Measurements from ENCODE around the gene SLC16A6. TPM values are rescaled to one million over a fixed set of nuclear protein-coding genes. Genes with fewer than 3 reads are reported as not detected.

The SLC16A6 gene
- total RNA-seq, 1 donor from 2014 or later: 11.0 TPM

DNA sequence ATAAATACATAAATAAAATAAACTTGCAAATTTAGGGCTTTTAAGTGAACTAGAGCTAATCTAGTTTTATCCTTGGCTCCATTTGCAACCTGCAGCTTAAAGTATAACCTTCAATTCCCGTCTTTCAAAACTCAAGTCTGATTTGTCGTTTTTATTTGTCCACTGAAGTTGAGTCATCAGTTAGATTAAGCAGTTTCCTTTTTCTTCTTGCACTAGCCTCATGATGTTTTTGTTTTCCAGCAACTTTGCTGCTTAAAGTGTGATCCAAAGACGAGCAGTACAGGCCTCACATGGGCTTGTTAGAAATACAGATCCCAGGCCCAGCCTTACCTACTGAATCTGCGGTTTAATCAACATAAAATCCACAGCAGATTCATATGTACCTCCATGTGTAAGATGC lies 14.2 kb upstream of the SLC16A6 start:
- CTCF ChIA-PET: interaction anchor here (0.8 kb wide), 1 partner anchor 128 kb away, joined by 3 read pairs; no protein-coding TSS in a partner anchor
- Mint-ChIP-seq H3K27me3 (no peaks in the 10 kb centered on the region), H3K4me3 (no peak overlapping the region), H3K27ac (no peak overlapping the region), H3K9me3 (no peaks in the 10 kb centered on the region), H3K4me1 (no peaks in the 10 kb centered on the region), H3K36me3 (ENCODE audit: low read depth) (peaks cover 14% of the 10 kb centered on the region)
- no peak for ATAC-seq (ENCODE audit: low read depth)
- no peak for TF ChIP-seq CTCF (IDR thresholded peaks at IDR 0.05)
- DNase-seq: no peak
- POLR2A ChIA-PET: interaction anchor here (0.6 kb wide), 1 partner anchor 84 kb away, joined by 3 read pairs; no protein-coding TSS in a partner anchor
- intact Hi-C loops (cut with micrococcal nuclease): no loop called here

- ATAC-seq (ENCODE audit: low read depth) (no peak), DNase-seq (no peak)
- Mint-ChIP-seq H3K9me3 (no peaks in the 10 kb centered on the region), H3K4me1 (no peaks in the 10 kb centered on the region), H3K4me3 (no peak overlapping the region), H3K36me3 (ENCODE audit: low read depth) (peaks cover 14% of the 10 kb centered on the region), H3K27me3 (no peaks in the 10 kb centered on the region), H3K27ac (no peak overlapping the region)
- intact Hi-C loops (cut with micrococcal nuclease): no loop called here
- CTCF ChIA-PET: interaction anchor here (0.8 to 1.0 kb wide), 2 partner anchors 94 to 129 kb away, joined by 3 read pairs; no protein-coding TSS in a partner anchor
- no peak for TF ChIP-seq CTCF (IDR thresholded peaks at IDR 0.05)
- POLR2A ChIA-PET: interaction anchor here (0.6 kb wide), 1 partner anchor 84 kb away, joined by 3 read pairs; no protein-coding TSS in a partner anchor
Observed at GRCh38 chr17:68304706-68305105, 13.8 kb upstream of the SLC16A6 start.

- Mint-ChIP-seq H3K4me1 (no peaks in the 10 kb centered on the region), H3K27ac (no peak overlapping the region), H3K36me3 (ENCODE audit: low read depth) (peaks cover 8% of the 10 kb centered on the region), H3K4me3 (no peak overlapping the region), H3K9me3 (no peaks in the 10 kb centered on the region), H3K27me3 (no peaks in the 10 kb centered on the region)
- DNase-seq: no peak
- ChIA-PET POLR2A (no interaction called here), CTCF (no interaction called here)
- TF ChIP-seq CTCF (IDR thresholded peaks at IDR 0.05): no peak
- intact Hi-C loops (cut with micrococcal nuclease): no loop called here
- no peak for ATAC-seq (ENCODE audit: low read depth)
Observed at GRCh38 chr17:68302666-68303065, 11.7 kb upstream of the SLC16A6 start.

DNA sequence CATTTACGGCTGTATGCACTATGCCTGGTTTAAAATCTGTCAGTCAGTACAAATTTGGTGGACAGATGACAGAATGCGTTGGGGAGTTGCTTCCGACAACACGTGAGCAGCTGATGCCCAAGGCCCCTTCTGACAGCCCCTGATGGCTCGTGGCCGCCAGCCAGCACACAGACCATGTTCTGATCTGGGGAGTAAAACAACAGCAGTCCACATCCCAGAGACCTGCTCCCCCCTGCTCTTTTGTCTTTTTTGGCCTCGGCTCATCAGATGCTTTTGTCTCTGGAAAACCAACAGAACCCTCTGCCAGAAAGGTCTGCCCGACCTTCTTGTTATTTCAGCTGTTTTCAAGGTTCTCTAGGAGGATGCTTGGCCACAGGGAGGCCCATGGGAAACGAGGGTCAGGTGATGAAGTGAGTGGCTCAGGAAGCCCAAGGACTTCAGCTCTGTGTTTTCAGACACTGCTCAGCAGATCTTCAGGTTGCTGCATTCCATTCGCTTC lies 11.2 kb upstream of the SLC16A6 start:
- POLR2A ChIA-PET: interaction anchor here (0.5 kb wide), 1 partner anchor 197 kb away, joined by 4 read pairs; no protein-coding TSS in a partner anchor
- no peak for ATAC-seq (ENCODE audit: low read depth)
- no peak overlapping the region for H3K27ac Mint-ChIP-seq
- no peak for TF ChIP-seq CTCF (IDR thresholded peaks at IDR 0.05)
- H3K4me3 Mint-ChIP-seq: no peak overlapping the region
- DNase-seq: no peak
- no peaks in the 10 kb centered on the region for H3K4me1 Mint-ChIP-seq
- H3K36me3 Mint-ChIP-seq (ENCODE audit: low read depth): peaks cover 3% of the 10 kb centered on the region
- H3K27me3 Mint-ChIP-seq: no peaks in the 10 kb centered on the region
- intact Hi-C loops (cut with micrococcal nuclease): no loop called here
- no peaks in the 10 kb centered on the region for H3K9me3 Mint-ChIP-seq
- CTCF ChIA-PET: no interaction called here

DNA sequence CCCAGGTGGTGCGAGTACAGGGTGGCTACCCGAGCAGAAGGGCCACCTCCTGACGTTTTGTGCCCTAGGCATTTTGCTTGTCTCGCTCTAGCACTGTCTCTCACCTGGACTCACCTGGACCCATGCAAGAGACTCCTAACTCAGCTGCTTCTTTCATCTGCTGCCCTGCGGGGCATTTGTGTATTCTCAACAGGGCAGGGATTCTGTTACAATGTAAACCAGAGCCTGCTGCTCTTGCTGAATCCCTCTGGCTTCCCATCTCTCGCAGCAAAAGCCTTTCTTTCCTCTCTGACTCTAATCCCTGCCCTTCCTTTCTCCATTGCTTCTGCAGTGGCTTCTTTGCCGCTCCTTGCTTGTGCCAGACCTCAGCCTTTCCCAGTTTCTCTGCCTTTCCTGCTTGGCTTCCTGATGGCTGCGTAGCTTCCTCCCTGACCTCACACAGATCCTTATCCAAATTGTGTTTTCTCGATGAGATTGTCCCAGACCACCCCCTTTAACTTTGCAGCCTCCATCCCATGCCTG lies 10.6 kb upstream of the SLC16A6 start:
- ATAC-seq (ENCODE audit: low read depth) (no peak), DNase-seq (no peak)
- Mint-ChIP-seq H3K4me1 (peaks cover 3% of the 10 kb centered on the region), H3K36me3 (ENCODE audit: low read depth) (no peaks in the 10 kb centered on the region), H3K4me3 (no peak overlapping the region), H3K27me3 (no peaks in the 10 kb centered on the region), H3K9me3 (no peaks in the 10 kb centered on the region), H3K27ac (no peak overlapping the region)
- TF ChIP-seq CTCF (IDR thresholded peaks at IDR 0.05): no peak
- CTCF ChIA-PET: no interaction called here
- intact Hi-C loops (cut with micrococcal nuclease): no loop called here
- POLR2A ChIA-PET: no interaction called here
